ENCODE results near the gene PHF10. TPM values are rescaled to one million over a fixed set of nuclear protein-coding genes. Genes with fewer than 3 reads are reported as not detected.

Gene PHF10
- total RNA-seq, 4 donors from 2014 or later = 25.8 to 67.9 (median 31.5) TPM

DNA sequence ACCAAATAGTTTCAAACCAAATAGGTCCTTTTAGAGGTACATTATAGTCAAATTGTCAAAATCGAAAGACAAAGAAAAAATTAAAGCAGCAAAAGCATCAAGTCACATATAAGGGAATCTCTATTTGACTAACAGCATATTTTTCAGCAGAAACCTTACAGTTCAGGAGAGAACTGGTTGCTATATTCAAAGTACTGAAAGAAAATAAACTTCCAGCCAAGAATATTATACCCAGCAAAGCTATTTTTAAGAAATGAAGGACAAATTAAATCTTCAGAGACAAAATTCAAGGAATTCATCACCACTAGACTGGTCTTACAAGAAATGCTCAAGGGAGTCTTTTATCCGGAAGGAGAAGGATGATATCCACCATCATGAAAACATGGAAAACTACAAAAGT lies 38.4 kb downstream of the PHF10 start:
- H3K36me3 ChIP-seq = peaks cover 0 to 75% (median 6%) of the 10 kb centered on the region in 3 donors
- H3K27ac ChIP-seq = no peak overlapping the region
- 90 to 97% methylated on average over 2 of the region's 2 CpGs for WGBS, 2 donors
- intact Hi-C loops (cut with DNase I) = no loop called here
- H3K27me3 ChIP-seq = no peaks in the 10 kb centered on the region
- peaks cover 0 to 9% (median 4%) of the 10 kb centered on the region in 3 donors for H3K4me1 ChIP-seq
- no peak for TF ChIP-seq POLR2A (IDR thresholded peaks at IDR 0.05)
- TF ChIP-seq, protein P1, sequence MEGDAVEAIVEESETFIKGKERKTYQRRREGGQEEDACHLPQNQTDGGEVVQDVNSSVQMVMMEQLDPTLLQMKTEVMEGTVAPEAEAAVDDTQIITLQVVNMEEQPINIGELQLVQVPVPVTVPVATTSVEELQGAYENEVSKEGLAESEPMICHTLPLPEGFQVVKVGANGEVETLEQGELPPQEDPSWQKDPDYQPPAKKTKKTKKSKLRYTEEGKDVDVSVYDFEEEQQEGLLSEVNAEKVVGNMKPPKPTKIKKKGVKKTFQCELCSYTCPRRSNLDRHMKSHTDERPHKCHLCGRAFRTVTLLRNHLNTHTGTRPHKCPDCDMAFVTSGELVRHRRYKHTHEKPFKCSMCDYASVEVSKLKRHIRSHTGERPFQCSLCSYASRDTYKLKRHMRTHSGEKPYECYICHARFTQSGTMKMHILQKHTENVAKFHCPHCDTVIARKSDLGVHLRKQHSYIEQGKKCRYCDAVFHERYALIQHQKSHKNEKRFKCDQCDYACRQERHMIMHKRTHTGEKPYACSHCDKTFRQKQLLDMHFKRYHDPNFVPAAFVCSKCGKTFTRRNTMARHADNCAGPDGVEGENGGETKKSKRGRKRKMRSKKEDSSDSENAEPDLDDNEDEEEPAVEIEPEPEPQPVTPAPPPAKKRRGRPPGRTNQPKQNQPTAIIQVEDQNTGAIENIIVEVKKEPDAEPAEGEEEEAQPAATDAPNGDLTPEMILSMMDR (IDR thresholded peaks at IDR 0.05) = no peak
- no peak overlapping the region for H3K4me3 ChIP-seq
- DNase-seq = no peak
- H3K9me3 ChIP-seq = peaks cover 0 to 11% (median 8%) of the 10 kb centered on the region in 3 donors

DNA sequence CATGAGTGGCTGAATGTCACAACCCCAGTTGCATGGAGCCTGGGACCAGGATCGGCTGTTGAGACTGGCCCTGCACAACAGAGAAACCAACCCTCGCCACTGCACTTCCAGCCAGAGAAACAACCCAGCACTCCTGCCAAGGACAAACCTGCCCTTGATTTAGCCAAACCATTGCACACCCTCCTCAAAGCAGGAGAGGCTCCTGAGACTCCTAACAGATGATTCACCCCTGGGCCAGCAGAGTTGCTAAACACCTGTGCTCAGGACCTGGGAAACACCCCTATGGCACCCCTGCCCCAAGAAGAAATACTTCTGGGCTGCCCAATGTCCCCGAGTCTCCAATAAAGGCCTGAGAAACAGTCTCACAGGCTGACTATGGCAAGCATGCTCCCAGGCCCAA lies 40.2 kb downstream of the PHF10 start:
- DNase-seq = no peak
- H3K4me1 ChIP-seq = peaks cover 0 to 9% (median 0%) of the 10 kb centered on the region in 3 donors
- no peak overlapping the region for H3K4me3 ChIP-seq
- TF ChIP-seq, protein P1 (IDR thresholded peaks at IDR 0.05) = no peak
- TF ChIP-seq POLR2A (IDR thresholded peaks at IDR 0.05) = no peak
- H3K27me3 ChIP-seq = no peaks in the 10 kb centered on the region
- H3K9me3 ChIP-seq = peaks cover 0 to 11% (median 8%) of the 10 kb centered on the region in 3 donors
- peaks cover 0 to 91% (median 6%) of the 10 kb centered on the region in 3 donors for H3K36me3 ChIP-seq
- 80% methylated on average over 2 of the region's 3 CpGs; no CpG with 5 or more reads in 1 of the 2 donors for WGBS, 2 donors
- intact Hi-C loops (cut with DNase I) = no loop called here
- no peak overlapping the region for H3K27ac ChIP-seq

DNA sequence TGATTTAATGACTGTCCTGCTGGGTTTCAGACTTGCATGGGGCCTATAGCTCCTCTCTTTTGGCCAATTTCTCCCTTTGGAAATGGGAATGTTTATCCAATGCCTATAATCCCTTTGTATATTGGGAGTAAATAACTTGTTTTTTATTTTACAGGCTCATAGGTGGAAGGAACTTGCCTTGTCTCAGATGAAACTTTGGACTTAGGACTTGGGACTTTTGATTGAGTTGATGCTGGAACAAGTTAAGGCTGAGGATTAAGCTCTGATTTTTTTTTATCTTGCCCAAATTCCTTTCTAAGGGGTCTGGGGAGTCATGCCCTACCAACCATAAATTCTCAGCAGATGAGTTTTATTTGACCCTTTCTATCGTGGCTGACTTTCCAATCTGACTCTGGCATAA lies 46.0 kb downstream of the PHF10 start:
- 76 to 94% methylated on average over 1 of the region's 1 CpG for WGBS, 2 donors
- TF ChIP-seq, protein P1 (IDR thresholded peaks at IDR 0.05) = no peak
- TF ChIP-seq POLR2A (IDR thresholded peaks at IDR 0.05) = no peak
- Histone ChIP-seq H3K36me3 (peaks cover 0 to 69% (median 0%) of the 10 kb centered on the region in 3 donors), H3K4me1 (no peaks in the 10 kb centered on the region), H3K9me3 (no peaks in the 10 kb centered on the region), H3K27ac (no peak overlapping the region), H3K27me3 (no peaks in the 10 kb centered on the region), H3K4me3 (no peak overlapping the region)
- intact Hi-C loops (cut with DNase I) = no loop called here
- no peak for DNase-seq

DNA sequence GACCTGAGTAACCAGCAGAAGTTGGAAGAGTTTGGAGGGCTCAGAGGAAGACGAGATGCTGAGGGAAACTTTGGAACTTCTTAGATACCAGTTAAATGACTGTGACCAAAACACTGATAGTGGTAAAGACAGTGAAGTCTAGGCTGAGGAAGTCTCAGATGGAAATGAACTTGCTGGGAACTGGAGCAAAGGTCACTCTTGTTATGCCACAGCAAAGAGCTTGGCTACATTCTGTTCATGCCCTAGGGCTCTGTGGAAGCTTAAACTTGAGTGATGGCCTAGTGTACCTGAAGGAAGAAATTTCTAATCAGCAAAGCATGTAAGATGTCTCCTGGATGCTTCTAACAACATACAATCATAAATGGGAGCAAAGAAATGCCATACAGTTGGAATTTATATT lies 47.2 kb downstream of the PHF10 start:
- Histone ChIP-seq H3K36me3 (peaks cover 0 to 64% (median 0%) of the 10 kb centered on the region in 3 donors), H3K9me3 (no peaks in the 10 kb centered on the region), H3K27ac (no peak overlapping the region), H3K4me3 (no peak overlapping the region), H3K4me1 (no peaks in the 10 kb centered on the region), H3K27me3 (no peaks in the 10 kb centered on the region)
- TF ChIP-seq, protein P1 (IDR thresholded peaks at IDR 0.05) = no peak
- no peak for TF ChIP-seq POLR2A (IDR thresholded peaks at IDR 0.05)
- 82 to 96% methylated on average over 1 of the region's 1 CpG for WGBS, 2 donors
- intact Hi-C loops (cut with DNase I) = no loop called here
- no peak for DNase-seq

DNA sequence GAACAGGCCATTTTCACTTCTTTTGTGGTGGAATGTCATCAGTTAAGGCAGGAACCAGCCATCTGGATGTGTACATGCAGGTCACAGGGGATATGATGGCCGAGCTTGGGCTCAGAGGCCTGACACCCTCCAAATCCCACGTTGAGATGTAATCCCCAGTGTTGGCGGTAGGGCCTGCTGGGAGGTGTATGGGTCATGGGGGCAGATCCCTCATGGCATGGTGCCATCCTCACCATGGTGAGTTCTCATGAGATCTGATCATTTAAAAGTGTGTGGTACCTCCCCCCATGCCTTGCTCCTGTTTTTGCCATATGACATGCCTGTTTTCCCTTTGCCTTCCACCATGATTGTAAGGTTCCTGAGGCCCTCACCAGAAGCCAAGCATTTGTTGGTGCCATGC lies 49.3 kb downstream of the PHF10 start:
- Histone ChIP-seq H3K4me1 (no peaks in the 10 kb centered on the region), H3K27ac (no peak overlapping the region), H3K27me3 (no peaks in the 10 kb centered on the region), H3K36me3 (peaks cover 0 to 67% (median 0%) of the 10 kb centered on the region in 3 donors), H3K4me3 (no peak overlapping the region), H3K9me3 (no peaks in the 10 kb centered on the region)
- no peak for TF ChIP-seq POLR2A (IDR thresholded peaks at IDR 0.05)
- TF ChIP-seq, protein P1 (IDR thresholded peaks at IDR 0.05) = no peak
- intact Hi-C loops (cut with DNase I) = no loop called here
- WGBS, 2 donors = 93 to 97% methylated on average over 3 of the region's 3 CpGs
- no peak for DNase-seq
